NOMO-1 treated with dmso at 0.1 percent for 144 hours (cell line): ENCODE data around the gene EGLN3.
"Not testable (repeated sequence)": the region's sequence is repeated elsewhere in the genome, so short reads cannot be mapped to it uniquely, and the experiment has no call there.

ENCODE experiments used
- DNase-seq: peaks from one replicate; lab custom pipeline; 2025; ENCODE audit not compliant: unreplicated experiment; lab: John Stamatoyannopoulos, UW

EGLN3 gene

DNA sequence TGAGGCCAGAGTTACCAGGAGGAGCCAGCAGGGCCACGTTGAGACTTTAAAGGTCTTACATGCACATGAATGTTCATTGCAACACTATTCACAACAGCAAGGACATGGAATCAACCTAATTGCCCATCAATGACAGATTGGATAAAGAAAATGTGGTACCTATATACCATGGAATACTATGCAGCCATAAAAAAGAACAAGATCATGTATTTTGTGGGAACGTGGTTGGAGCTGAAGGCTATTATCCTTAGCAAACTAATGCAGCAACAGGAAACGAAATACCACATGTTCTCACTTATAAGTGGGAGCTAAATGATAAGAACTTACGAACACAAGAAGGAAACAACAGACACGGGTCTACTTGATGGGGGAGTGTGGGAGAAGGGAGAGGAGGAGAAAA lies 11.6 kb upstream of the EGLN3 start:
- not testable (repeated sequence) for DNase-seq

GRCh38 chr14:33962016-33962415 lies 11.1 kb upstream of the EGLN3 start:
- DNase-seq = no peak

DNA sequence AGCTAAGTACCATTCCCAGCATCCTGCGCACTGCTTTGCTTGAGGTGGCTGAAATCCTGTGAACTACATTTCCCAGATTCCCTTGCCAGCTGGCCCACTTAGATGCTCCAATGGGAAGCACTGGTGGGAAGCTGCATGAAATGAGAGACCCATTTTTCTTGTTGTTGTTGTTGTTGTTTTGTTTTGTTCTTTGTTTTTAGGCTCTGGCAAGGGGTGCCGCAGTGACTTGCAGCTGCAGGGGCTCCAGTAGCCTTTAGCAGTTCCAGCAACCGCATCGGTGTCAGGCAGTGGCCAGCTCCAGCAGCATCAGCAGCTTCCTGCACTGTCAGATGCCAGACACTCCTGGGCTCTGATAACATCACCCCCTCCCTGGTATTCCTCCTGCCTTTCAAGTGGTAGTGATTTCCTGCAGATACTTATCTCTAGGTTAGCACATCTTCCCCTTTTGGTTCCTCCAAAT lies 8.8 kb upstream of the EGLN3 start:
- no peak for DNase-seq

DNA sequence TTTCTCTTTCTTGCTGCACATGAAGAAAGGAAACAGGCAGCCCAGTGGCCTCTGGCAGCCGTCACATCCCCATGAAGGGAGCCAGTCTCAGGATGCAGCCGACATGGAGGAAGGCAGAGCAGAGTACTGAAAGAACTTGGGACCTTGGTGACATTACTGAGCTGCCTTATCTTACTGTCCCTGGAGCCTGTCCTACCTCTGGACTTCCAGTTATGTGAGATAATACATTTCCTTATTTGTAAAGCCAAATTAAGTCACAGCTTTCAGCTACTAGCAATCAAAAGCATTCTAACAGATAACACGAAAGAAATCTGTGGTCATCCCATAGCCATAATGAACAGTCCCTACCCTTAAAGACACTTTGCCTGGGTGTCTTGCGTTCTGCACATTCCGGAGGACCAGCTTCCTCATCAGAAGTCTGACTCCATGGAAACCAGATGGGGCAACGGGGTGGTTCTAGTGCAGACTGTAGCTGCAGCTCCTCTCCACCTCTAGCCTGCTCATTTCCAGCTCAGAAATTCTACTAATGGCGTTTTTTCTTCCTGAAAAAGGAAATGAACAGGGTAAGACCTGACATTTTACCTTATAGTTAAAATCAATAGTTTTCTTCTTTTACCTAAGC lies 7.8 kb upstream of the EGLN3 start:
- DNase-seq = no peak

DNA sequence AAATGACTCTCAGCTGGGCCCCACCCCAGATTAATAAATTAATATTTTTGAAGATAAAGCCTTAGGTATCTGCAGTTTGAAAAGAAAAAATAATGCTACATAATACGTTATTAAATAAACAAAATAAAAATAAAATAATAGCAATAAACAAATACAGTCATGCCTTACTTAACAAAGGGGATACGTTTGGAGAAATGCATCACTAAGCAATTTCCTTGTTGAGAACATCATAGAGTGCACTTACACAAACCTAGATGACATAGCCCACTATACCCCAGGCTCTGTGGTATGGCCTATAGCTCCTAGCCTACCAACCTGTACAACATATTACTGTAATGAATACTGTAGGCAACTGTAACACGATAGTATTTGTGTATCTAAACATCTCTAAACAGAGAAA lies 7.1 kb upstream of the EGLN3 start:
- no peak for DNase-seq

DNA sequence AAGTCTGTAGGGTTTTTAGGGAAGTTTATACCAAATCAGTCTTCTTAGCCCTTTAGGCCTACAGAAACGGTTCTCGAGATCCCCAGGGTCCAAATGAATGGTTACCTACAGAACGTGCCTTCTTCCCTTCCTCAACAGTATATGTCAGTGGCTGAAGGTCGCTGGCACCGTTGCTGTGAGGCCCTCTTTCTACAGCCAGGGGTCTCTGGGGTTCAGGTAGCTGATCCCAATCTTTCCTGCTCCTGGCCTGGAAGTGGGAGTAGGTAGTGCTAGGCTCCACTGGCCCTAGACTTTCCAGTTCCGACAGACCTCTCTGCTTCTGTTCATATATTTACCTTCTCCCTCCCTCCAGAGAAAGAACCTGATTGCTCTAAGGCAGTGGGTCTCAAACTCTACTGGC lies 6.4 kb upstream of the EGLN3 start:
- no peak for DNase-seq

DNA sequence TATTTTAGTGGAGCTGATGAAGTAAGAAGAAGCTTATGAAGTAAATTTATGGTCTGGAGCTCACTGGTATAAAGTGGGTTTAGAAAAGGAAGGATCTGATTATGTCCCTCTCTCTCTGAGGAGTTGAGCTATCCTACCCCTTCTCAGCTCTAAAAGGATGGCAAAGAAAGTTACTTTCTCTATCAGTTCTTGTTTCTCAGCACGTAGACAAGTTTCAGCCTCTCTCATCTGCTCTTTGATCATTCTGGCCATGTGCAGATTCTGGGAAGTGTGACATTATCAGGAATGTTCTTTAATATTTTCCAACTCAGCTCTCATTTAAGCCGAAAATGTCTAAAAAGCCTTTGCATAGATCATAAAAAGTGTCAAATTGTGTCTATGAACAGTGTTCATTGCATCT lies 5.8 kb upstream of the EGLN3 start:
- no peak for DNase-seq

- no peak for DNase-seq
Measured at GRCh38 chr14:33954016-33954598, 3.2 kb upstream of the EGLN3 start.

- no peak for DNase-seq
Measured at GRCh38 chr14:33952541-33952940, 1.7 kb upstream of the EGLN3 start.

- DNase-seq = no peak
Measured at GRCh38 chr14:33951183-33951840, 438 bp upstream of the EGLN3 start.

DNA sequence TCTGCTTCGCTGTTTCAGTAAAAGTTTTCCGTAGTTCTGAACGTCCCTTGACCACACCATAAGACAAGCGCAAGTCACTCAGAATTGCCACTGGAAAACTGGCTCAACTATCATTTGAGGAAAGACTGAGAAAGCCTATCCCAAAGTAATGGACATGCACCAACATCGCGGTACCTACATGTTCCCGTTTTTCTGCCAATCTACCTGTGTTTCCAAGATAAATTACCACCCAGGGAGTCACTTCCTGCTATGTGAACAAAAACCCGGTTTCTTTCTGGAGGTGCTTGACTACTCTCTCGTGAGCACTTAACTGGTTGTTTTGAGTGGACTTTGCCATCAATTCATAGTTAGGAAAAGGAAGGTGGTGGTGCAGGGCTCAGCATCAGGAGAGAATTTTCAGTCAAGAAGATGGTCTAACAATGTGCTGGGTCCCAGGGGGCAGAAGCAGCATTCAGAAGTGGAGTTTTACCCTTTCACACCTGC lies 1.4 kb downstream of the EGLN3 start:
- no peak for DNase-seq

GRCh38 chr14:33948869-33949408 lies 1.9 kb downstream of the EGLN3 start:
- DNase-seq = no peak

- DNase-seq = no peak
Measured at GRCh38 chr14:33948145-33948868, 2.6 kb downstream of the EGLN3 start.

- no peak for DNase-seq
Measured at GRCh38 chr14:33946679-33947476, 4.0 kb downstream of the EGLN3 start.

- DNase-seq = no peak
Measured at GRCh38 chr14:33945210-33946088, 5.4 kb downstream of the EGLN3 start.

DNA sequence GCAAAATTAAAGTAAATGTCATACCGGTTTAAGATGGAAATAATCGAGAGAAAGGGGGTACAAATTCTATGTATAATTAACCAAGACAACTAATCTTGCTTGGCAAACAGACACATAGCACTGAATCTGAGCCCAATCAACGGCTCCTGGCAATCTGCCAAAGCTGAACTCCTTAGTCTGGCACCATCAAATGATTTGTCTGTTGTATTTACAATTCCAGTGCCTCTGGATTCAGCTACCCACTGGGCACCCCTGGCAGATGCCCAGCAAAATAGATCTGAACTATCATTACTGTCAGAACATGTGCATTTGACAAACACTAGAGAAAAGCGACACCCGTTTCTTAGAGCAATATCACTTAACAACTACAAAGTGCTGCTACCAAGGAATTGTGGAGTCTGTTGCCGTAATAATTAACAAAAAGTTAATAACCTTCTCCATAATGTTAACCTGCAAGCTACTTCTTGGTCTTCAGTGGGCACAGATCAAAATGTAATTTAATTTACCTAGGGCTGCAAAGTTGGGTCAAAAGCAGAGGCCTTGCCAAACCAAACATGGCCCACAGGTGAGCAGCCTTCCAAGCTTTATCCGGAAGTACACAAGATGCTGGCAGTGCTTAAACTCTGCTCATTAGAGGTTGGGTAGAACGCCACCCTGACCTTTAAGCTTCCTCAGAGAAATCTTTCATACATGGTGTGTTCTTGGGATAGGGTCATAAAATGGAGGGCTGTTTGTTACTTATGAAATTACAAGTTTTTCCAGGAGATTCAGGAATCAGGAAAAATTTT lies 7.6 kb downstream of the EGLN3 start:
- DNase-seq = no peak

- no peak for DNase-seq
Measured at GRCh38 chr14:33941718-33942117, 9.2 kb downstream of the EGLN3 start.

DNA sequence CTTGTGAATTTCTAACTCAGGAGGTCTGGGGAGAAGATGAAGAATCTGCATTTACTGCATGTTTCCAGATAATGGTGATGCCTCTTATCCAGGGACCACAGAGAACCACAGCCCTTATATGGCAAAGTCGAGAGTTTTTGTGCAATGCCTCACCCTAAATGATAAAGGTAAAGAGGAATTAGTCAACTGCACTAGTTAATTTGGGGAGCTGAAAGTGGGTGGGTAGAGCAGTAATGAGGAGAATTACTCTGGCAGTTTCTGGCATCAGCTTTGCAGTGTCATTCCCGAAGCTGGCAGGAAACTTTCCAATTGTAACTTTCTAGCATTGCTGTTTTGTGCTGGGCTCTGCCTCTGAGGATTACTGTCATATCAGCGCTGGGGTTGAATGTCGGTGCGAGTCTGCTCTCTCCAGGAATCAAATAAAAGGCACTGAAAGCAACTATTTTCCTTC lies 10.3 kb downstream of the EGLN3 start:
- no peak for DNase-seq
